ENCODE results near the gene OLIG3.

The OLIG3 gene
- long read RNA-seq, result 0 reads

DNA sequence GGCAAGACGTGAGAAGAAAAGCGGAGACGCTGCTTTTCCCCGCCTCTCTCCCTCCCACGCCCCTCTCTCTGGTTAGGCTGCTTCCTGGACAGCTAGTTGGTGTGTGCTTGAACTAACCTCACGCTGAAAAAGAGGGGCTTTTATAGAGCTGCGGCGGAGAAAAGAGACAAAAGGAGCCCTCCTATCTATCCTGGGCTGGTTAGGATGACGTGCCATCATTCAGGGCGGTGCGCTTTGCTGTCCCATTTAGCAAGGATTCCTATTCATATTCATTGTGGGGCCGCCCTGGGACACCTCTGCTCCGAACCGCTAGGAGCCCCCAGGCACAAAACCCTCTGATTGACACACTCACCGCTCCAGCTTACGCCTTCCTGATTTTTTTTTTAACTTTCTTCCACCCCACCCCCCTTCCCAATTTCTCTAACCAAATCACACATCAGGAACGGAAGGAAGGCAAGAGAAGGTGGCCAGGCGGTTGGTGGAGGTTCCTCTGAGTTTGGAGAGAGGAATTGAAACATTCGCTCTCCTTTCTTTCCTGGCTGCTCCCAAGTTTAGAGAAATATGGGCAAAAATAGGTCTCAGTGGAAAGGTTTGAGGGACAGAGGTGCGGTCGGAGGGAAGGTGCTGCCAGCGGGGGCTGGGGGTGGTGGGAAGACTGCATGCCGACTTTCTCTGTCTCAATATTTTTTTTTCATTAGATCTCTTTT lies at the start of gene OLIG3:
OLIG3 (minus strand) TSS at position 114 of the 707 bp plus-strand sequence. CDS start 224 bp downstream, outside the sequence.
- no peak within 1 kb of the TSS for H3K27ac ChIP-seq (replicated peaks)
- DNase-seq (ENCODE audit: low read depth in 1 of 2, low spot score in 1 of 2), result no peak
- no peak within 1 kb of the TSS for H3K4me3 ChIP-seq (replicated peaks; ENCODE audit: insufficient read depth, low read length)
- H3K27me3 ChIP-seq (ENCODE audit: insufficient read depth, poor library complexity, severe bottlenecking), result peaks cover 94% of the 10 kb centered on the region
- TF ChIP-seq POLR2AphosphoS5 (IDR thresholded peaks at IDR 0.05; ENCODE audit: low read depth) (no peak), GABPA (IDR thresholded peaks at IDR 0.05; ENCODE audit: low read depth) (no peak), SPI1 (IDR thresholded peaks at IDR 0.05; ENCODE audit: borderline replicate concordance, low read depth) (no peak)
- TF ChIP-seq, protein P1, sequence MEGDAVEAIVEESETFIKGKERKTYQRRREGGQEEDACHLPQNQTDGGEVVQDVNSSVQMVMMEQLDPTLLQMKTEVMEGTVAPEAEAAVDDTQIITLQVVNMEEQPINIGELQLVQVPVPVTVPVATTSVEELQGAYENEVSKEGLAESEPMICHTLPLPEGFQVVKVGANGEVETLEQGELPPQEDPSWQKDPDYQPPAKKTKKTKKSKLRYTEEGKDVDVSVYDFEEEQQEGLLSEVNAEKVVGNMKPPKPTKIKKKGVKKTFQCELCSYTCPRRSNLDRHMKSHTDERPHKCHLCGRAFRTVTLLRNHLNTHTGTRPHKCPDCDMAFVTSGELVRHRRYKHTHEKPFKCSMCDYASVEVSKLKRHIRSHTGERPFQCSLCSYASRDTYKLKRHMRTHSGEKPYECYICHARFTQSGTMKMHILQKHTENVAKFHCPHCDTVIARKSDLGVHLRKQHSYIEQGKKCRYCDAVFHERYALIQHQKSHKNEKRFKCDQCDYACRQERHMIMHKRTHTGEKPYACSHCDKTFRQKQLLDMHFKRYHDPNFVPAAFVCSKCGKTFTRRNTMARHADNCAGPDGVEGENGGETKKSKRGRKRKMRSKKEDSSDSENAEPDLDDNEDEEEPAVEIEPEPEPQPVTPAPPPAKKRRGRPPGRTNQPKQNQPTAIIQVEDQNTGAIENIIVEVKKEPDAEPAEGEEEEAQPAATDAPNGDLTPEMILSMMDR (IDR thresholded peaks at IDR 0.05; ENCODE audit: insufficient read depth, low read length), result no peak
- TF ChIP-seq, protein P2, sequence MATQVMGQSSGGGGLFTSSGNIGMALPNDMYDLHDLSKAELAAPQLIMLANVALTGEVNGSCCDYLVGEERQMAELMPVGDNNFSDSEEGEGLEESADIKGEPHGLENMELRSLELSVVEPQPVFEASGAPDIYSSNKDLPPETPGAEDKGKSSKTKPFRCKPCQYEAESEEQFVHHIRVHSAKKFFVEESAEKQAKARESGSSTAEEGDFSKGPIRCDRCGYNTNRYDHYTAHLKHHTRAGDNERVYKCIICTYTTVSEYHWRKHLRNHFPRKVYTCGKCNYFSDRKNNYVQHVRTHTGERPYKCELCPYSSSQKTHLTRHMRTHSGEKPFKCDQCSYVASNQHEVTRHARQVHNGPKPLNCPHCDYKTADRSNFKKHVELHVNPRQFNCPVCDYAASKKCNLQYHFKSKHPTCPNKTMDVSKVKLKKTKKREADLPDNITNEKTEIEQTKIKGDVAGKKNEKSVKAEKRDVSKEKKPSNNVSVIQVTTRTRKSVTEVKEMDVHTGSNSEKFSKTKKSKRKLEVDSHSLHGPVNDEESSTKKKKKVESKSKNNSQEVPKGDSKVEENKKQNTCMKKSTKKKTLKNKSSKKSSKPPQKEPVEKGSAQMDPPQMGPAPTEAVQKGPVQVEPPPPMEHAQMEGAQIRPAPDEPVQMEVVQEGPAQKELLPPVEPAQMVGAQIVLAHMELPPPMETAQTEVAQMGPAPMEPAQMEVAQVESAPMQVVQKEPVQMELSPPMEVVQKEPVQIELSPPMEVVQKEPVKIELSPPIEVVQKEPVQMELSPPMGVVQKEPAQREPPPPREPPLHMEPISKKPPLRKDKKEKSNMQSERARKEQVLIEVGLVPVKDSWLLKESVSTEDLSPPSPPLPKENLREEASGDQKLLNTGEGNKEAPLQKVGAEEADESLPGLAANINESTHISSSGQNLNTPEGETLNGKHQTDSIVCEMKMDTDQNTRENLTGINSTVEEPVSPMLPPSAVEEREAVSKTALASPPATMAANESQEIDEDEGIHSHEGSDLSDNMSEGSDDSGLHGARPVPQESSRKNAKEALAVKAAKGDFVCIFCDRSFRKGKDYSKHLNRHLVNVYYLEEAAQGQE (IDR thresholded peaks at IDR 0.05; ENCODE audit: insufficient replicate concordance, low read depth), result no peak

DNA sequence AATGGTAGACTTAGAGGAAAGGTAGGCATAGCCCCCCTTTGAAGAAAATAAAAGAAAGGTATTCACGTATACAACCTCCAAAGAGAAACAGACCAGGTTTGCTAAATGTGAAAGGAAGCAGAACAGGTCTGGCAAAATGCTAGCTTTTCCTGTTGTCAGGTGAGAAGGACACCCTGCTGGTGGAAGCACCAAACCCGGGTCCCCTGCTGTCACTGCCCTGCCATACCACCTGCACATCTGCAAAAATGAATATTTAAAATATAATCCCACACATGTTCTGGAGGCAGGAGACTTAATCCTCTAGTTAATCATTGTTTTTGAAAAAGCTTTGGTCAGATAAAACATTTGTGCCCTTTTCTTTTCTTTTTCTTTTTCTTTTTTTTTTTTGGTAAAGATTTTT lies 48.9 kb upstream of the OLIG3 start:
- H3K4me3 ChIP-seq (replicated peaks; ENCODE audit: insufficient read depth, low read length), result no peak overlapping the region

DNA sequence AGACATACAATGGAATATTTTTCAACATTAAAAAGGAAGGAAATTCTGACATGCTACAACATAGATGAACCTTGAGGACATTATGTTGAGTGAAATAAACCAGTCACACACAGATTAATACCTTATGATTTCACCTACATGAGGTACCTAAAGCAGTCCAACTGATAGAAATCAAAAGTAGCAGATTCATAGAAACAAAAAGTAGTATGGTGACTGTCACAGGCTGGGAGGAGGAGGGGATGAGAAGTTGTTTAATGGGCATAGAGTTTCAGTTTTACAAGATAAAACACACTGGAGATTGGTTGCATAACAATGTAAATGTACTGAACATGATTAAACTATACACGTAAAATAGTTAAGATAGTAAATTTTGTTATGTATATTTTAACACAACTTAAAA lies 48.5 kb upstream of the OLIG3 start:
- Histone ChIP-seq H3K27ac (replicated peaks) (no peak overlapping the region), H3K27me3 (ENCODE audit: insufficient read depth, poor library complexity, severe bottlenecking) (peaks cover 9% of the 10 kb centered on the region), H3K4me3 (replicated peaks; ENCODE audit: insufficient read depth, low read length) (no peak overlapping the region)
- no peak for DNase-seq (ENCODE audit: low read depth in 1 of 2, low spot score in 1 of 2)
- TF ChIP-seq, protein P2 (IDR thresholded peaks at IDR 0.05; ENCODE audit: insufficient replicate concordance, low read depth), result no peak
- TF ChIP-seq GABPA (IDR thresholded peaks at IDR 0.05; ENCODE audit: low read depth) (no peak), POLR2AphosphoS5 (IDR thresholded peaks at IDR 0.05; ENCODE audit: low read depth) (no peak), SPI1 (IDR thresholded peaks at IDR 0.05; ENCODE audit: borderline replicate concordance, low read depth) (no peak)
- TF ChIP-seq, protein P1 (IDR thresholded peaks at IDR 0.05; ENCODE audit: insufficient read depth, low read length), result no peak

More for the DNA sequence above, 48.9 kb upstream of the OLIG3 start:
- H3K27ac ChIP-seq (replicated peaks), result no peak overlapping the region
- peaks cover 8% of the 10 kb centered on the region for H3K27me3 ChIP-seq (ENCODE audit: insufficient read depth, poor library complexity, severe bottlenecking)
- TF ChIP-seq POLR2AphosphoS5 (IDR thresholded peaks at IDR 0.05; ENCODE audit: low read depth) (no peak), SPI1 (IDR thresholded peaks at IDR 0.05; ENCODE audit: borderline replicate concordance, low read depth) (no peak), GABPA (IDR thresholded peaks at IDR 0.05; ENCODE audit: low read depth) (no peak)
- TF ChIP-seq, protein P2 (IDR thresholded peaks at IDR 0.05; ENCODE audit: insufficient replicate concordance, low read depth), result no peak
- TF ChIP-seq, protein P1 (IDR thresholded peaks at IDR 0.05; ENCODE audit: insufficient read depth, low read length), result no peak
- DNase-seq (ENCODE audit: low read depth in 1 of 2, low spot score in 1 of 2), result no peak
